Measurements from ENCODE around the gene THEMIS2.

The THEMIS2 gene

DNA sequence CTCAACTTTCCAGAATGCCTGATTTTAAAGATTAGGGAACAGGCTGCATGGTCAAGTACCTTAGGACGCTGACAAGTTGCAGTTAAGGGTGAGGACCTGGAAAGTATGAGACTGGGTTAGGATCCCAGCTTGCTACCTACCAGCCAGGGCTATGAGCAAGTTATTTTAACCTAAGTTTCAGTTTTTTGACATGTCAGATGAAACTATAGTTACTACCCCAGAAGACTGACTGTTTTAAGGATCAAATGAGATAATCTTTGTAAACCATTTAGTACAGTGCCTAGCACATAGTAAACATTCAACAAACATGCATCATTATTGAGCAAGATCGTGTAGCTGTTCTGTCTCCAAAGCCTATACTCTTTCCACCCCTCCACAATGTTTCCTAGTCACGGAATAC, 14.4 kb downstream of the THEMIS2 start:
- no peak for DNase-seq

DNA sequence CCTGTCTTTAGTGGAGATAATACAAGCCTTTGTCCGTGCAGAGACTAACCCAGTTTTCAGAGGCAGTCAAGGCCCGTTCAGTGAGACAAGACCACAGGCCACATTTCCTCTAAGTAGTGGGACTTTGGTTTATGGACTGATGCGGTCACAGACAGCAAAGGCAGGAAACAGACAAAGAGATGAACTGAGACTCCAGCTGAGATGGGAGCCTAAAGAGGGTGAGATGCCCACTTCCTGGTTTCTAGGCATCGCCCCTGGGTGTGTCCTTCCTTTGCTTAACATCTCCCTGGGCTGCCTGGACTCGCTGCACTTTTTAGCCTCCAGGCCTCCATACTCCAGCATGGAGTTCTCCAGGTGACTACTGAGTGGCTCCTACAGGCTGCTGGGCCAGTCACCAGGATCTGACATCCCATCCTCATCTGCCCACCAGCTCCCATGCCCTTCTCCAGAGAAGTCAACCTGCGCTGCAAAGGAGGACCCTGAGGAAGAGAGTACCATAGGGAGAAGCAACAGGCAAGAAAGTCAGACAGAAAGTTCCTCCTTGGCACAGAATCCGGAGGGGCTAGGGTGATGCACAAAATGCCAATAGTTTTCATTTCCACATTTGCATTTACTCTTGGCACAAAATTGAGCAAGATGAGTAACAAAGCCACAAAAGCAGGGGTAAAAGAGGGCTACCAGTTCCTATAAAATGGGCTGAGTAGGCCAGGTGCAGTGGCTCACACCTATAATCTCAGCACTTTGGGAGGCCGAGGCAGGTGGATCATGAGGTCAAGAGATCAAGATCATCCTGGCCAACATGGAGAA, 15.1 kb downstream of the THEMIS2 start:
- no peak for DNase-seq

DNA sequence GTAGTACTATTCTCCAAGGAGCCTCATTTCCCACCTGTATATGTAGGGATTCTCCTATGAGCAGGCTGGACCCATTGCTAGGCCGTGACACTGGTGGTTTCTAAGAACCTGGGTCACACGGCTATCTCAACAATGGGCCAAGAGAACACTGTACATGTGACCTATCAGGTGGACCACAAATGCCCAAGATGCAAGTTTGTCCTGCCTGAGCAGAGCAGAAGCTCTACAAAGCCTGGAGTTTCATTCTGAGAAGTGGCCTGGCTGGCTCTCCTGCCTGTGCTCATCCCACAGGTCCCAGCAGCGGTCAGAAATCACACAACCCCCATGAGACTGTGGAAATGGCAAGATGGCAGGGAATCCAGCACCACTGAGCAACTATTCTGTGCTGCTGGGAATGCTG, 17.2 kb downstream of the THEMIS2 start:
- no peak for DNase-seq

- DNase-seq: no peak
Observed at GRCh38 chr1:27891196-27891889, 19.0 kb downstream of the THEMIS2 start.

DNA sequence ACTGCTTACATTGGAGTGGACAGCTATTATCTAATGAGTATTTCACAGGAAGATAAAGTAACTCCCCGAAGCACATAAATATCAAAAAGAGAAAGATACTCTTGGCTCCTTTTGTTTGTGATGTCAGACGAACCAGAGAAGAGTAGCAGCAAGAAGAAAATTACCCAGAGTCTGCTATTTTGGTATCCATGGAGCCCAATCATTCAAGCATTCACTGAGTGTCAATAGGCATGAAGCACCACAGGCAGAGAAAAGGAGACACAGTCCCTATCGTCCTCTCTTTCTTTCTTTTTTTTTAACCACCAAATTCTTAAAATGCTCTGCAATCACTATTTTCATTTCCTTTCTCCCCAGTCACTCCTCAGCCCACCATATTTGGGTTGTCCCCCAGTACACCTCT, 22.2 kb downstream of the THEMIS2 start:
- DNase-seq: no peak

- no peak for DNase-seq
Observed at GRCh38 chr1:27906759-27907158, 34.4 kb downstream of the THEMIS2 start.

- DNase-seq: no peak
Observed at GRCh38 chr1:27912429-27912828, 40.1 kb downstream of the THEMIS2 start.

DNA sequence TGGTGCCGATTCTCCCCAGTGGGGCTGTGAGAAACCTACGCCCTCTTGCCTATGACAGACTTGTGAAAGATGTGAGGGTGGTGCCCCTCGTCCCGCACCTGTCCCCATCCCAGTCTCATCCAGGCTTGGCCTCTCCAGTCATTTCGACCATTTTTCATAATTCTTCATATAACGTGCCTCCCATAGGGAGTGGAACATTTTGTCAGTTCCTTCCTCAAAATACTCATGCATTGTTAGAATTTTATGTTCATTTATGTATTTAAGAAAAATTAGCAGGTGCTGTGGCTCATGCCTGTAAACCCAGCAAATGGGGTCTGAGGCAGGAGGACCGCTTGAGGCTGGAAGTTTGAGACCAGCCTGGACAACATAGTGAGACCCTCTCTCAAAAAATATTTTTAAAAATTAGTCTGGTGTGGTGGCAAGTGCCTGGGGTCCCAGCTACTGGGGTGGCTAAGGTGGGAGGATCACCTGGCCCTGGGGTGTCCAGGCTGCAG, 42.8 kb downstream of the THEMIS2 start:
- no peak for DNase-seq

DNA sequence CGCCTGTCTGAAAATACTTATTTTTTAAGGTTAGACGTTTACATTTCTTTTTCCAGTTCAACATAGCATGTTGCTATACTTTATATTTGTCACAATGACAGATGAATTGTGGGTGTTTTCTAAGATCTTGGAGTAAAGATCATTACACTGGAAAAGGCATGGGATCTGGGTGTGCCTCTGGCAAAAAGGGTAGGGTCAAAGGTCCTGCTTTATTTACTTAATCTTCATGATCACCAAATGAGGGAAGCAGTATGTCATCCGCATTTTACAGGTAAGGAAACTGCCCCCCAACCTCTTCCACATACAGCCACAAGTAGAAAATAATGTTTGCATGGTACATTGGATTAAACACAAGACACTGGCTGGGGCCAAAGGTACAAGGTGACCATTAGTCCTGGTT, 49.9 kb downstream of the THEMIS2 start:
- DNase-seq: no peak

DNA sequence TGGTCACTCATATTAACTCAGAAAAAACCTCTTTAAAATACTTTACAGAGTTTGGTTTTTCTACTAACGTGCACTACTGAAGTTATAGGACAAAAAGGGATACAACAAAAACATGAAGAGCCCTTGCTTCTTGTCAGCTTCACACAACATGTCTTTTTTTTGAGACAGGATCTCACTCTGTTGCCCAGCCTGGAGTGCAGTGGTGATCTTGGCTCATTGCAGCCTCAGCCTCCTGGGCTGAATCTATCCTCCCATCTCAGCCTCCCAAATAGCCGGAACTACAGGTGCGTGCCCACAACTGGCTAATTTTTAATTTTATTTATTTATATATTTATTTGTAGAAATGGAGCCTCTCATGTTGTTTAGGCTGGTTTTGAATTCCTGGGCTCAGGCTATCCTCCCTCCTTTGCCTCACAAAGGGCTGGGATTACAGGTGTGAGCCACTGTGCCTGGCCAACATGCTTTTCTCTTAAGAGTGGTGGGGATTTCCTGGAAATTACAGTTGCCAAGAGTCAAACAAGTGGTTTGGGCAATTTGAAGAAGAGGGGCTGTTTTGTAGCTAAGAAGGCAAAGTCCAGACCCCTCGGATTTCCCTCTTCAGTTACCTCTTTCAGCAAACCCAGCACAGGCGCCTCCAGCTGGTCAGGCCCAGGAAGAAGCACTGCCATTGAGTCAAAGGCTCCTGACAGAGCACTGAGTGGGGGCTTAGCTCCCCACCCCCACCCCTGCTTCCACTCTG, 56.0 kb downstream of the THEMIS2 start:
- DNase-seq: no peak

- no peak for DNase-seq
Observed at GRCh38 chr1:27931184-27931583, 58.8 kb downstream of the THEMIS2 start.

DNA sequence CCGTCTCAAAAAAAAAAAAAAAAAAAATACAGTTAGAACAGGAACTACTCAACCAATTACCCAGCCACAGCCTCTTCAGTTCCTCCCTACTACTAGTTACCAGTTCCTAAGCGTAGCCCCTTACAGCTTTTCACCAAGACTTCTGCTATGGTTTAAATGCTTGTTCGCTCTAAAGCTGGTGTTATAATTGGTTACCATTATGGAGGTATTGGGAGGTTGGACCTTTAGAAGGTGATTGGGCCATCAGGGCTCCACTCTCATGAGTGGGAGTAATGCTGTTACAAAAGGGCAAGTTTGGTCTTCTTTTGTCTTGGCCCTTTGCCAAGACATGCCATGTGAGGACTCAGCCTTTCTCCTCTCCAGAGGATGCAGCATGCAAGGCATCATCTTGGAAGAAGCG, 59.4 kb downstream of the THEMIS2 start:
- DNase-seq: no peak

- DNase-seq: no peak
Observed at GRCh38 chr1:27934818-27935549, 62.6 kb downstream of the THEMIS2 start, which contains the start of gene SMPDL3B. Gene SMPDL3B, plus strand, starts transcription at chr1:27935000. Its CDS starts 184 bp downstream, at chr1:27935184.

DNA sequence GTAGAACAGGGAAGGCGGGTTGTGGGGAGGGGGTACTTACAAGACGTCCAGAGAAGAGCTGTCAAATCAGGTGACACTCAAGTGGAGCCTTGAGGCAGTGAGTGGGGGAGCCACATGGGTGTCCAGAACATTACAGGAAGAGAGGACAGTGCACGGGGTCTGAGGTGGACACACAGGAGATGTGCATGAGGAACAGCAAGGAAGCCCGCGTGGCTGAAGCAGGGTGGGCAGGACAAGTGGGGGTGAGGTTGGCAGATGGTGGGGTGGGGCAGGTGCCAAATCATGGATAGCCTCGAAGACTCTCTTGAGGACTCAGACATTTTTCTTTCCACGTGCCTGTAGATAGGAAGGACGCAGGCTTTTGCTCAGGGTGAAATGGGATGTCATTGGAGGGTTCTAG, 63.4 kb downstream of the THEMIS2 start:
- DNase-seq: no peak

Measured in cortex of kidney (tissue), 1 donor.